Mucosa of descending colon (tissue), 3 donors: ENCODE measurements around the gene LSS. TPM values are rescaled to one million over a fixed set of nuclear protein-coding genes. Genes with fewer than 3 reads are reported as not detected.

Experiments
- ATAC-seq: fragments of 200-7000 bp; cut with Tn5 transposase; one replicate; pipeline ENCODE4 v1.9.1; 2020; ENCODE audit warnings: mild to moderate bottlenecking, moderate library complexity
- DNase-seq, 3 donors: peaks; one replicate each; pipeline ENCODE4 v3.0.0-alpha.2; 2020
- H3K36me3 ChIP-seq: fragments of 200-600 bp; one replicate; pipeline ENCODE4 v1.8.0; 2021; ENCODE audit warnings: low read depth, mild to moderate bottlenecking
- H3K4me1 ChIP-seq: fragments of 200-600 bp; one replicate; pipeline ENCODE4 v1.8.0; 2021; ENCODE audit warnings: low read depth, mild to moderate bottlenecking
- H3K4me3 ChIP-seq: fragments of 200-600 bp; one replicate; pipeline ENCODE4 v1.8.0; 2021; ENCODE audit warnings: mild to moderate bottlenecking
- H3K9me3 ChIP-seq: fragments of 200-600 bp; one replicate; pipeline ENCODE4 v1.8.0; 2021; ENCODE audit warnings: mild to moderate bottlenecking
- intact Hi-C, 2 donors: fragments of 100-400 bp; cut with DNase I in 1 of 2; cut with micrococcal nuclease in 1 of 2; formaldehyde crosslinking; loops; one replicate each; pipeline versions ENCODE4 v1.11.0 to v1.11.1; 2022; cut with DNase I, micrococcal nuclease
- total RNA-seq, 3 donors: library from RNA; stranded (reverse); fragmentation: NEBNext Ultra II Directional in 2 of 3; extraction: Animal tissue kit (Norgen Biotek cat#: 25700) in 2 of 3; gene quantifications; one replicate each; pipeline versions ENCODE4 v1.2.1 to v1.2.4, GENCODE V29; 2021 to 2023
- TF ChIP-seq, protein P1 (sequence below): fragments of 200-600 bp; IDR thresholded peaks from one replicate; pipeline ENCODE4 v1.8.0; 2022; ENCODE audit warnings: antibody characterized with exemption, mild to moderate bottlenecking
- donor health status: DM: no; HTN: no; CAD: no; lungs with moderate emphysema.
- donor health status: DM: no; HTN: no; CAD: no.
- donor health status: DM: no; HTN: yes; CAD: no.

The LSS gene
- total RNA-seq, 3 donors from 2014 or later: 72.6 to 84.8 (median 81.1) TPM

DNA sequence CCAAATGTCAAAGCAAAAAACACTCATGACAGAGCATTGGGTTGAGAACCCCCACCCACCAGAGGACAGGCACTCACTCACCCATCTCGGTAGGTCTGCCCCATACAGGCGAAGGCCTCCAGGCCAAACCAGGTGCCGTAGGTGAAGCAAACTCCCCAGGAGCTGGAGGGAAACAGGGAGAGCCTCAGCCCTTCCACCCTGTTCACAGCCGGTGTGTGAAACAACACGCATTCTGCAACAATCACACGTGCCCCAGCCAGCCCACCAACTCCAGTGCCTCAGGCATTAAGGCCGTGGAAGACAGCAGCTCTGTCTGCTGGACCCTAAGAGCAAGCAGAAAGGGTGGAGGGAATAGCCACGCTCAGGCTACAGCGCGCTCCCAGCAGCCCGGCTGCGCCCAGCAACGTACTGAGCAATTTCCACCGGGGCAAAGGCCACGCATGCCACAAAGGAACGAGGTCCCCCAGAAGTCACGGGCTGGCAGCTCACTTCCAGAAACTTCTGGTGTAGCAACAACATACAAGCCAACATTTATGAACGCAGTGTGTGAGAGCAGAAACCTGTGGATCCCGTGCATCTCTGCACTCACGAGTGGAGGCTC is 32.9 kb downstream of the LSS start:
- ATAC-seq (no peak), DNase-seq (peak in 2 of 3 donors; percentile 11 to 25)
- Histone ChIP-seq H3K4me1 (no peaks in the 10 kb centered on the region), H3K9me3 (no peaks in the 10 kb centered on the region), H3K4me3 (no peak overlapping the region), H3K36me3 (no peaks in the 10 kb centered on the region)
- intact Hi-C loops: no loop called here
- TF ChIP-seq, protein P1, sequence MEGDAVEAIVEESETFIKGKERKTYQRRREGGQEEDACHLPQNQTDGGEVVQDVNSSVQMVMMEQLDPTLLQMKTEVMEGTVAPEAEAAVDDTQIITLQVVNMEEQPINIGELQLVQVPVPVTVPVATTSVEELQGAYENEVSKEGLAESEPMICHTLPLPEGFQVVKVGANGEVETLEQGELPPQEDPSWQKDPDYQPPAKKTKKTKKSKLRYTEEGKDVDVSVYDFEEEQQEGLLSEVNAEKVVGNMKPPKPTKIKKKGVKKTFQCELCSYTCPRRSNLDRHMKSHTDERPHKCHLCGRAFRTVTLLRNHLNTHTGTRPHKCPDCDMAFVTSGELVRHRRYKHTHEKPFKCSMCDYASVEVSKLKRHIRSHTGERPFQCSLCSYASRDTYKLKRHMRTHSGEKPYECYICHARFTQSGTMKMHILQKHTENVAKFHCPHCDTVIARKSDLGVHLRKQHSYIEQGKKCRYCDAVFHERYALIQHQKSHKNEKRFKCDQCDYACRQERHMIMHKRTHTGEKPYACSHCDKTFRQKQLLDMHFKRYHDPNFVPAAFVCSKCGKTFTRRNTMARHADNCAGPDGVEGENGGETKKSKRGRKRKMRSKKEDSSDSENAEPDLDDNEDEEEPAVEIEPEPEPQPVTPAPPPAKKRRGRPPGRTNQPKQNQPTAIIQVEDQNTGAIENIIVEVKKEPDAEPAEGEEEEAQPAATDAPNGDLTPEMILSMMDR: no peak

GRCh38 chr21:46194374-46195334 is 33.9 kb downstream of the LSS start:
- no peaks in the 10 kb centered on the region for H3K4me1 ChIP-seq
- intact Hi-C loops: no loop called here
- TF ChIP-seq, protein P1: no peak
- H3K4me3 ChIP-seq: no peak overlapping the region
- ATAC-seq: no peak
- no peaks in the 10 kb centered on the region for H3K9me3 ChIP-seq
- DNase-seq: peak in 2 of 3 donors; percentile 14 to 41
- no peaks in the 10 kb centered on the region for H3K36me3 ChIP-seq

DNA sequence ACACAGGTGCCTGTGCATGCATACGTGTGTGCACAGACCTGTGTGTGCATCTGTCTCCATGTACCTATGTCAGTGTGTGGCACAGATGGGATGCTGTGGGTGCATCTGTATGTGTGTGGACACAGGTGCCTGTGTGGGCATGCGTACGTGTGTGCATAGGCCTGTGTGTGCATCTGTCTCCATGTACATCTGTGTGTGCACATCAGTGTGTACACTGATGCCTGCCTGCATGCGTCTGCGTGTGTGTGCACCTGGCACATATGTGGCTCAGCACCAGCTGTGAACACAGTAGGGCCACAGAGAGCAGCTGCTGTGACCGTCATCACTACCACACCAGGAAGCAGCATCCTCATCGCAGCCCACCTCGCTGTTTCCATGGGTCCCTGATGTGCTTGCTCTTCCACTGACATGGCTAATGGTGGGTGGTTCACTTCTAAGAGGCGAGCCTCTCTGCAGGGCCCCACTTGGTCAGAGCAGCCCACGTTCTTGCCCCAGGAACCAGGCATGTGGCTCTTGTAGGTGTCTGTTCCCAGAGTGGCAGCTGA is 34.7 kb downstream of the LSS start:
- TF ChIP-seq, protein P1: no peak
- H3K36me3 ChIP-seq: no peaks in the 10 kb centered on the region
- ATAC-seq (no peak), DNase-seq (peak in 2 of 3 donors; percentile 5 to 34)
- H3K4me3 ChIP-seq: no peak overlapping the region
- no peaks in the 10 kb centered on the region for H3K9me3 ChIP-seq
- intact Hi-C loops: no loop called here
- no peaks in the 10 kb centered on the region for H3K4me1 ChIP-seq

GRCh38 chr21:46191686-46192575 is 36.6 kb downstream of the LSS start:
- no peak for ATAC-seq
- no peak overlapping the region for H3K4me3 ChIP-seq
- TF ChIP-seq, protein P1: no peak
- no peaks in the 10 kb centered on the region for H3K9me3 ChIP-seq
- H3K4me1 ChIP-seq: no peaks in the 10 kb centered on the region
- intact Hi-C loops: no loop called here
- no peaks in the 10 kb centered on the region for H3K36me3 ChIP-seq
- DNase-seq: peak in 1 of 3 donors; percentile 17

GRCh38 chr21:46191257-46191685 is 37.3 kb downstream of the LSS start:
- Histone ChIP-seq H3K36me3 (no peaks in the 10 kb centered on the region), H3K4me3 (no peak overlapping the region), H3K9me3 (no peaks in the 10 kb centered on the region), H3K4me1 (no peaks in the 10 kb centered on the region)
- TF ChIP-seq, protein P1: no peak
- intact Hi-C loops: no loop called here
- ATAC-seq (peak; percentile 32), DNase-seq (peak in 1 of 3 donors; percentile 22)
